ENCODE data around the gene MAP3K7CL.

- TF ChIP-seq CTCF (IDR thresholded peaks at IDR 0.05; ENCODE audit: low read depth, low read length): no peak
- no peak for TF ChIP-seq EZH2phosphoT487 (IDR thresholded peaks at IDR 0.05; ENCODE audit: low read depth)
These were observed 48.5 kb downstream of the MAP3K7CL start for GRCh38 chr21:29178926-29179325.

Data from OCI-LY3 (cell line).